Fibroblast of peridontal ligament (primary cell): ENCODE data around the gene TRIM14.
A peak's percentile ranks its signal among the peaks of the same experiment; 100 is the strongest.

ENCODE experiments used
- DNase-seq: peaks from one replicate; pipeline ENCODE4 v3.0.0-alpha.2; 2010; ENCODE audit errors: extremely low read depth

TRIM14 gene

GRCh38 chr9:98118640-98119601 is at the start of gene TRIM14:
TRIM14 (minus strand) TSS chr9:98119222; CDS start chr9:98119188, 34 bp downstream.
- DNase-seq: peak; percentile 6

GRCh38 chr9:98168153-98168780 is 49.2 kb upstream of the TRIM14 start:
- no peak for DNase-seq

- no peak for DNase-seq
These were observed 45.9 kb upstream of the TRIM14 start for GRCh38 chr9:98164912-98165311.

GRCh38 chr9:98162613-98163012 is 43.6 kb upstream of the TRIM14 start:
- DNase-seq: no peak

GRCh38 chr9:98161851-98162250 is 42.8 kb upstream of the TRIM14 start:
- no peak for DNase-seq

- no peak for DNase-seq
These were observed 40.8 kb upstream of the TRIM14 start for GRCh38 chr9:98159790-98160189.

GRCh38 chr9:98159301-98159700 is 40.3 kb upstream of the TRIM14 start:
- DNase-seq: no peak

- no peak for DNase-seq
These were observed 39.2 kb upstream of the TRIM14 start for GRCh38 chr9:98158071-98158831.

GRCh38 chr9:98157372-98157771 is 38.4 kb upstream of the TRIM14 start:
- no peak for DNase-seq

- DNase-seq: no peak
These were observed 35.7 kb upstream of the TRIM14 start for GRCh38 chr9:98154678-98155077.

GRCh38 chr9:98152526-98152925 is 33.5 kb upstream of the TRIM14 start:
- no peak for DNase-seq

- DNase-seq: no peak
These were observed 31.7 kb upstream of the TRIM14 start for GRCh38 chr9:98150721-98151120.

GRCh38 chr9:98150164-98150563 is 31.1 kb upstream of the TRIM14 start:
- no peak for DNase-seq

GRCh38 chr9:98149422-98149821 is 30.4 kb upstream of the TRIM14 start:
- no peak for DNase-seq

GRCh38 chr9:98148486-98148885 is 29.5 kb upstream of the TRIM14 start:
- no peak for DNase-seq

GRCh38 chr9:98147582-98147981 is 28.6 kb upstream of the TRIM14 start:
- peak; percentile 12 for DNase-seq

GRCh38 chr9:98146101-98146991 is 27.3 kb upstream of the TRIM14 start:
- no peak for DNase-seq

GRCh38 chr9:98144631-98145030 is 25.6 kb upstream of the TRIM14 start:
- DNase-seq: no peak

GRCh38 chr9:98144076-98144475 is 25.1 kb upstream of the TRIM14 start:
- DNase-seq: no peak

- DNase-seq: no peak
These were observed 24.0 kb upstream of the TRIM14 start for GRCh38 chr9:98142925-98143481.
